ENCODE results near the gene ERGIC1.

Gene ERGIC1

DNA sequence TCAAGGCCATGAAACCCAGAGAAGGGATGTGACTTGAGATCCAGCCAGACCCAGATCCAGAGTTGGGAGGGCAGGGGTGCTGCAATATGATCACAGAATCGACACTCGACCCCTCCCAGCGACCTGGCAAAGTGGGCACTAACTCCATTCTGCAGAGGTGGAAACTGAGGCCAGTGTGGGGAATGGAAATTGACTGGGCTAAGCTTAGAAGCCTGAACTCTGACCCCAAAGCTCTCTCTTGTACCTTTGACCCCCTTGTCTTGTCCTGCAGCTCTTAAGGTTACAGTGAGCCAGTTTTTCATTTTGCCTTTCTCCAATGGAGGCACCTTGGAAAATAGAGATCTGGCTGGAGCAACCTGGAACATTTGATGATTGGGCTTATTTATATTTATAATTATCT lies 14.5 kb upstream of the ERGIC1 start:
- no peak overlapping the region for H3K27ac ChIP-seq (ENCODE audit: low read length)
- H3K36me3 ChIP-seq (ENCODE audit: control insufficient read depth in 1 of 2, insufficient read depth in 2 of 2, low read length in 2 of 2): no peaks in the 10 kb centered on the region
- H3K4me3 ChIP-seq (ENCODE audit: low read depth in 1 of 2, low read length in 2 of 2): no peak overlapping the region
- no peaks in the 10 kb centered on the region for H3K27me3 ChIP-seq (ENCODE audit: low read depth, low read length)
- peaks cover 0 to 6% of the 10 kb centered on the region in 2 donors for H3K4me1 ChIP-seq (ENCODE audit: control insufficient read depth in 1 of 2, insufficient read depth in 2 of 2, low read length in 2 of 2)
- no peaks in the 10 kb centered on the region for H3K9me3 ChIP-seq (ENCODE audit: control insufficient read depth in 1 of 2, low read length in 2 of 2)

DNA sequence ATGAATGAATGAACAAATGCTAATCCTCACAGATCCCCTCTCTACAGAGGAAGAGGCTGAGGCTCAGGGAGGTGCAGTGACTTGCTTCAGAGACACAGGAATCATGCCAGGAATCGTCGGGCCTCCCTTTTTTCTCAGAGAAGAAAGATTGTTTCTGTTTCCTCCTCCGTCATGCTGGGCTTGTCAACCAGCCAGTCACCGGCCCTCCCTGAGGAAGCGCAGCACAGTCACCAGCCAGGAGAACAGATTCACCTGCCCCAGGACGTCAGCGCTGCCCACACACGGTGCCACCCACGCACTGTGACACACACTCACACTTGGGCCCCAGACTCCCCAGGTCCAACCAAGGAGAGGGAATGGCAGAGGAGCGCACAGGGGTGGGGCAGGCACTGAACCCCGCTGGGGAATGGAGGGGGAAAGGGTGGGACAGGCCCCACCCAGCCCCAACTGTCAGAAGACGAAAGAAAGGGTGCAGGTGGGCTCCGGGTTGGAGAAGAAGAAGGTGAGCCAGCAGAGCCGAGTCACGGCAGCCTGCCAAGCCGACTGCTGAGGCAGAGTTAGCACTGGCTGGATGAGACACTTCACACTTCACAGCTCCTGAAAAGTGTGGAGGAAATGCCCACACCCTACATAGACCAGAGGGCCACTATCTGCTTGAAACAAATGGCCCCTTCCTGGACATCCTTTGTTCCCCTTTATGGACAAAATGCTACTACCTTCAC lies 13.8 kb upstream of the ERGIC1 start:
- Histone ChIP-seq H3K27me3 (ENCODE audit: low read depth, low read length) (no peaks in the 10 kb centered on the region), H3K27ac (ENCODE audit: low read length) (no peak overlapping the region), H3K4me1 (ENCODE audit: control insufficient read depth in 1 of 2, insufficient read depth in 2 of 2, low read length in 2 of 2) (peaks cover 0 to 6% of the 10 kb centered on the region in 2 donors), H3K36me3 (ENCODE audit: control insufficient read depth in 1 of 2, insufficient read depth in 2 of 2, low read length in 2 of 2) (no peaks in the 10 kb centered on the region), H3K9me3 (ENCODE audit: control insufficient read depth in 1 of 2, low read length in 2 of 2) (no peaks in the 10 kb centered on the region), H3K4me3 (ENCODE audit: low read depth in 1 of 2, low read length in 2 of 2) (no peak overlapping the region)

DNA sequence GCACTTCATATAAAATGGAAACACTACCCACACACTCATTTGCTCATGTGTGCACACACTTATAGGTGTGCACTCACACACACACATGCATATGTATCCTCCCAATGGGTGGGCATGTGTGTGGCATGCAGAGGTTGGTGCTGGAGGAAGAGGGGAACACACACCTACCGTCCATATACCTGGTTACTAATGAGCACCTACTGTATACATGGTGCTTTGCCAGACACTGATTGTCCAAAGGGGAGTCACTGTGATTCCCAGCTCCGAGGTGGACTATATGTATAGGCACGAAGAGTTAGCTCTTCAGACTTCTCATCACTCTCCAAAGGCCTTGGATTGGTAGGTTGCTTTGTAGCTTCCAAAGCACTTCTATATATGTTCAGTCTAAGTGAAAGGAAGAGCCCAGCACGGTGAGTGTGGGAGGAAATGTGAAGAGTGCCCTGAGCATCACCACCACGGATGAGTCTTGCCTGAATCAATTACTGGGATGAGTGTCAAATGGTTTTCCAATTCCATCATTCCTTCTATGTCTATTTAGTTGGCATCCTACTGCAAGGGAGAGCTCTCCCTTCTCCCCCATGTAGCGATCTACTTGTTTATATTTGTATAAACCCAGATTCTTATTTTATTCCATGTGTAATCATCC lies 12.6 kb upstream of the ERGIC1 start:
- no peak overlapping the region for H3K27ac ChIP-seq (ENCODE audit: low read length)
- peaks cover 0 to 6% of the 10 kb centered on the region in 2 donors for H3K4me1 ChIP-seq (ENCODE audit: control insufficient read depth in 1 of 2, insufficient read depth in 2 of 2, low read length in 2 of 2)
- H3K9me3 ChIP-seq (ENCODE audit: control insufficient read depth in 1 of 2, low read length in 2 of 2): peaks cover 4 to 6% of the 10 kb centered on the region in 2 donors
- no peak overlapping the region for H3K4me3 ChIP-seq (ENCODE audit: low read depth in 1 of 2, low read length in 2 of 2)
- H3K27me3 ChIP-seq (ENCODE audit: low read depth, low read length): no peaks in the 10 kb centered on the region
- no peaks in the 10 kb centered on the region for H3K36me3 ChIP-seq (ENCODE audit: control insufficient read depth in 1 of 2, insufficient read depth in 2 of 2, low read length in 2 of 2)

DNA sequence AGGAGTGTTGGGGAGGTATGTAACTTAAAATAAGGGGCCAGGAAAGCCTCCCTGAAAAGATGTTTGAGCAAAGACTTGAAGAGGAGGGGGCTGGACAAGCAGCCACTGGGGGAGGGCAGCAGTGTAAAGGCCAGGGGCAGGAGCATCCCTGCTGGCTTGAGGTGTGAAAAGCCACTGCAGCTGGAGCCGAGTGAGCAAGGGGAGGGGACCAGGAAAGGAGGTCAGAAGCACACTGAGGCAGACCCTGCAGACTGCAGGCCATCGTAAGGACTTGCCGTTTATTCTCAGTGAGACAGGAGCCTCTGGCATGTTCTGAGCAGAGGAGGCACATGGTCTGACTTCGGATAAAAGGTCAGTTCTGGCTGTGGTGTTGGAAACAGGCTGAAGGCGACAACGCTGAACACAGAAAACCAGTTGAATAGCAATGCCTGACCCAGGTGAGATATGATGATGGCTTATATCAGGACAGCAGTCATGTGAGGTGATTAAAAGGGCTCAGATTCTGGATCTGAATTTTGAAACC lies 10.2 kb upstream of the ERGIC1 start:
- Histone ChIP-seq H3K4me3 (ENCODE audit: low read depth in 1 of 2, low read length in 2 of 2) (no peak overlapping the region), H3K27me3 (ENCODE audit: low read depth, low read length) (no peaks in the 10 kb centered on the region), H3K27ac (ENCODE audit: low read length) (no peak overlapping the region), H3K4me1 (ENCODE audit: control insufficient read depth in 1 of 2, insufficient read depth in 2 of 2, low read length in 2 of 2) (peaks cover 0 to 6% of the 10 kb centered on the region in 2 donors), H3K9me3 (ENCODE audit: control insufficient read depth in 1 of 2, low read length in 2 of 2) (peaks cover 4 to 6% of the 10 kb centered on the region in 2 donors), H3K36me3 (ENCODE audit: control insufficient read depth in 1 of 2, insufficient read depth in 2 of 2, low read length in 2 of 2) (no peaks in the 10 kb centered on the region)

DNA sequence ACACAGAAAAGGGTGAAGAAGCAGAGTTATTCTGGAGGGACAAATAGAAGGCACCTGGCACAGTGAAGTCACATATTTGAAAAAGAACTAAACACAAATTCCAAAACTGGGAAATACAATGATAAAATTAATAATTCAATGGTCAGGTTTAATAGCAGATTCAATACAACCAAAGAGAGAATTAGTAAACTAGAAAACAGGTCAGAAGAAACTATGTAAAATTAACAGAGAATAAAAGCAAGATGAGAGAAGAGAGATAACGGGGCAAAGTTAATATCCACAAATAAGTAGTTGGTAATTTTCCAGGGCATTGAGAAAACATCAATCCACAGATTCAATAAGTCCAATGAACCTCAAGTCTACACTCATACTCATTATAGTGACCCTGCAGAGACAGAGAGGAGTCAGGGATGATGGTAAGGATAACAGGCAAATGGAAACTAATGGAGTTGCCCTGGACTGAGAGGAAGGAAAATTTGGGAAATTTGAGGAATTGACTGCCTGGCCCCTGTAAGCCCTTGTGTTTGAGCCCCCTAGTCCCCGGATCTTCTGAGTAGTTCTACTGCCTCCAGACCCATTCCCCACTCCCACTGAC lies 8.3 kb upstream of the ERGIC1 start:
- Histone ChIP-seq H3K27ac (ENCODE audit: low read length) (no peak overlapping the region), H3K4me3 (ENCODE audit: low read depth in 1 of 2, low read length in 2 of 2) (no peak overlapping the region), H3K4me1 (ENCODE audit: control insufficient read depth in 1 of 2, insufficient read depth in 2 of 2, low read length in 2 of 2) (no peaks in the 10 kb centered on the region), H3K36me3 (ENCODE audit: control insufficient read depth in 1 of 2, insufficient read depth in 2 of 2, low read length in 2 of 2) (no peaks in the 10 kb centered on the region), H3K27me3 (ENCODE audit: low read depth, low read length) (no peaks in the 10 kb centered on the region), H3K9me3 (ENCODE audit: control insufficient read depth in 1 of 2, low read length in 2 of 2) (peaks cover 4 to 6% of the 10 kb centered on the region in 2 donors)

DNA sequence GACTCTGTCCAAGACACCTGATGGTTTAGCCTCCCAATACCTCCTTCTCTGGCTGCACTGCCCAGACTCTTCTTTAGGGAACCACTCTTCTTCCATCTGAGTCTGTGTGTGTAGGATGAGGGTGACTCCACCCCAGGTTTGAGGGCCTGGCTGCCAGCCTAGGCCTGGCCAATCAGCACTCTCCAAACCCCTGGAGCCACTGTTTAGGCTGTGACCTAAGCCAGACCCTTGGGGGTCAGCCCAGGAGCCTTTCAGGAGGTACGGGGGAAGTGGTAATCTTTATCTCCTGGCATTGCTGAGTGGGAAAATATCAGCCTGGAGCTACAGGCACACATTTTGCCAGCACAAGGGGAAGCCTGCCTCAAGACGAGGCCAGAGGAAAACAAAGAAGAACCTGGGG lies 6.2 kb upstream of the ERGIC1 start:
- Histone ChIP-seq H3K27me3 (ENCODE audit: low read depth, low read length) (no peaks in the 10 kb centered on the region), H3K27ac (ENCODE audit: low read length) (no peak overlapping the region), H3K36me3 (ENCODE audit: control insufficient read depth in 1 of 2, insufficient read depth in 2 of 2, low read length in 2 of 2) (no peaks in the 10 kb centered on the region), H3K9me3 (ENCODE audit: control insufficient read depth in 1 of 2, low read length in 2 of 2) (peaks cover 4 to 6% of the 10 kb centered on the region in 2 donors), H3K4me3 (ENCODE audit: low read depth in 1 of 2, low read length in 2 of 2) (no peak overlapping the region), H3K4me1 (ENCODE audit: control insufficient read depth in 1 of 2, insufficient read depth in 2 of 2, low read length in 2 of 2) (no peaks in the 10 kb centered on the region)

DNA sequence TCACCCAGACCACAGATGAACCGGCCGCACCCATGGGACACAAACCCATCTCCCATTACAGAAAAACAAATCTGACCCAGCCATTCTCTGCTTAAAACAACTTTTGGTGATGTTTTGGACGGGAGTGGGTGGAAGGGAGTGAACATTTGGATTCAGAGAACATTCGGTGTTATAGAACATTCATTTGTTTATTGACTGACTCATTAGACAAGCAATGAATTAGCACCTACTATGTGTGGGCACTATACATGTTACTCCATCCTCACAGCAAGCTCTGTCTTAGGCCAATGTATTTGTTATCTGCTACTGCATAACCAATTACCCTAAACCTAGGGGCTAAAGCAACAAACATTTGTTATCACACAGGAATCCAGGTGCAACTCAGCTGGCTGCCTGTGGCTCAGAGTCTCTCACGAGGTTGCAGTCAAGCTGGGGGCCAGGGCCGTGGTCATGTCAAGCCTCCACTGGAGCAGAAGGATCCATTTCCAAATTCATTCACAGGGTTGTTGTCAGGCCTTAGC lies 5.1 kb upstream of the ERGIC1 start:
- peaks cover 4 to 6% of the 10 kb centered on the region in 2 donors for H3K9me3 ChIP-seq (ENCODE audit: control insufficient read depth in 1 of 2, low read length in 2 of 2)
- no peaks in the 10 kb centered on the region for H3K36me3 ChIP-seq (ENCODE audit: control insufficient read depth in 1 of 2, insufficient read depth in 2 of 2, low read length in 2 of 2)
- H3K4me1 ChIP-seq (ENCODE audit: control insufficient read depth in 1 of 2, insufficient read depth in 2 of 2, low read length in 2 of 2): no peaks in the 10 kb centered on the region
- no peak overlapping the region for H3K27ac ChIP-seq (ENCODE audit: low read length)
- H3K4me3 ChIP-seq (ENCODE audit: low read depth in 1 of 2, low read length in 2 of 2): no peak overlapping the region
- H3K27me3 ChIP-seq (ENCODE audit: low read depth, low read length): no peaks in the 10 kb centered on the region

DNA sequence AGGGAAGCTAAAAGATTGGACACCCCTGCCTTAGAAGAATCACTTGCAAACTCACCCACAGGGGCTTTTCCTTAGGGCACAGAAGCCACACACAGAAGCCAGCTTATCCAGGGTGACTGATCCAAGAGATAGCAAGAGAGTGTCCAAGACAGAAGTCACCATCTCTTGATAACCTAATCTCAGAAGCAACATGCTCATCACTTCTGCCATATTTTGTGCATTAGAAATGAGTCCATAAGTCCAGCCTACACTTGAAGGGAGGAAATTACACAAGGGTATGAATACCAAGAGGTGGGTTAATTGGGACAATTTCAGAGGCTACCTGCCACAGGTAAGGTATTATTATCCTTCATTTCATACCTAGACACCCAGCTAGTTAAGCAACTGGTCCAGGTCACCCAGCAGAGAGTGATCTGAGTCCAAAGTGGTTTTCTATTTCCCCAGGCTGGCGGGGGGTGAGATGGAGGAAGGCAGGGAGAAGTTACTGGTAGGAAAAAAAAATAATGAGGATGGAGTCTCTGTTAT lies 3.7 kb upstream of the ERGIC1 start:
- Histone ChIP-seq H3K4me1 (ENCODE audit: control insufficient read depth in 1 of 2, insufficient read depth in 2 of 2, low read length in 2 of 2) (peaks cover 4% of the 10 kb centered on the region in 2 donors), H3K27ac (ENCODE audit: low read length) (no peak overlapping the region), H3K4me3 (ENCODE audit: low read depth in 1 of 2, low read length in 2 of 2) (no peak overlapping the region), H3K27me3 (ENCODE audit: low read depth, low read length) (no peaks in the 10 kb centered on the region), H3K9me3 (ENCODE audit: control insufficient read depth in 1 of 2, low read length in 2 of 2) (peaks cover 3 to 6% of the 10 kb centered on the region in 2 donors), H3K36me3 (ENCODE audit: control insufficient read depth in 1 of 2, insufficient read depth in 2 of 2, low read length in 2 of 2) (no peaks in the 10 kb centered on the region)

DNA sequence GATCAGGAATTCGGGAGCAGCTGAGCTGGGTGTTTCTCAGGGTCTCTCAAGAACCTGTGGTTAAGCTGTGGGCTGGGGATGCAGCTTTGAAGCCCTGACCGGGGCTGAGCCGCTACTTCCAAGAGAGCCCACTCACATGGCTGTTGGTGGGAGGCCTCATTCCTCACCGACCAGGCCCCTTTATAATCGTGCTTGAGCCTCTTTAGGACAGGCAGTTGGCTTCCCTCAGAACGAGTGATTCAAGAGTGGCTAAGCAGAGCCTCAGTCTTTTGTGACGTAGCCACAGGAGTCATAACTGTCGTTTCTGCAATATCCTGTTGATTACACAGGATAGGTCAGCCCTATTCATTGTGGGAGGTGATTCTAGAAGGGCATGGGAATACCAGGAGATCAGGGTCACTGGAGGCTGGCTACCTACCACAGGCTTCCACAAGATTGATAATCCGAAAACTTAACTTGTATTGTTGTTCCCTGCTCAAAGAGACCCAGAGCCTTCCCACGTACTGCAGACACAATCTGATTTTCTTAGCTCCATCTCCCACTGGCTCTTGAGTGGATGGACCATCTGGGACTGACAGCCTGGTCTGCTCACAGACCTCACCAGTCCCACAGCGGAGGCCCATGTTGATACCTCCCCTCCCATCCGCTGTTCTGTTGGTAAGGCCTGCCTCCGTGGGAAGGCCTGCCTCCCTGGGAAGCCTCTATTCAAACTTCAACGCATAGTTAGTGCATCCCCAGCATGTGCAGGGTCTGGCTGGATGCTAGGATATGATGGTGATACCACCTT lies 3.0 kb upstream of the ERGIC1 start:
- H3K4me3 ChIP-seq (ENCODE audit: low read depth in 1 of 2, low read length in 2 of 2): no peak overlapping the region
- H3K4me1 ChIP-seq (ENCODE audit: control insufficient read depth in 1 of 2, insufficient read depth in 2 of 2, low read length in 2 of 2): peaks cover 9 to 12% of the 10 kb centered on the region in 2 donors
- H3K27ac ChIP-seq (ENCODE audit: low read length): no peak overlapping the region
- no peaks in the 10 kb centered on the region for H3K27me3 ChIP-seq (ENCODE audit: low read depth, low read length)
- H3K9me3 ChIP-seq (ENCODE audit: control insufficient read depth in 1 of 2, low read length in 2 of 2): peaks cover 0 to under 1% of the 10 kb centered on the region in 2 donors
- H3K36me3 ChIP-seq (ENCODE audit: control insufficient read depth in 1 of 2, insufficient read depth in 2 of 2, low read length in 2 of 2): no peaks in the 10 kb centered on the region

DNA sequence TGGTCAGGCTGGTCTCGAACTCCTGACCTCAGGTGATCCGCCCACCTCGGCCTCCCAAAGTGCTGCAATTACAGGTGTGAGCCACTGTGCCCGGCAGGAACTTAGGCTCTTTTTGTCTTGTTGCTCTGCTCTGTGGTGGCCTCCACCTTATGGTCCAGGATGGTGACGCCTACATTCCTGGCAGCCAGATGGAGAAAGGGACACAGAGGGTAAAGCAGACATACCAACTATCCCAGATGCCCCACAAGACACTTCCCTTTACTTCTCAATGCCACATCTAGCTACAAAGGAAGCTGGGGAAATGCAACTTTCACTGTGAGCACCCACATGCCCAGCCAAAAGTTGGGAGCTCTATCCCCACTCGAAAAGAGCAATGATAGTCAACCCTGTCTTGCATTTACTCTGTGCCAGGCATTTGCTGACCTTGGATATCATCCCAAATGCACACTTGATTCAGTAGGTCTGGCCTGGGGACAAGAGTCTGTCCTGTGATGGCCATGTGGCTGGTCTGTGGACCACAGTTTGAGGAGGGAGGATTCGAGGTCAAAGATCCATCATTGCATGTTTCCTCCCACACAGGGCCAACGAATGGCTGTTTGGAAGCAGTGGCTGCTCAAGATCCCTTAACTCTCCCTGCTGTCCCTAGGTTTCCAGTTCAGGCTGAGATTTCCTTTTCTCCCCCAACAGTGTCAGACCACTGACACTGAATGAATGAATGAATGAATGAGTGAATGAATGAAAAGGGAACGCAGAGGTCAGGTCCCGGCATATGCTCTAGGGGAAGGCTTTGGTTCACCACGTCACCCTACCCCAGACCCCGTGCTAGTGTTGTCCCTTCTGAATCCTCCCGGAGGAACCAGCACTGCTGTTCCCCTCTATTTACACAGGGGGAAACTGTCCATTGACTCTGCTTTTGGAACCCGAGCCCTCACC lies 1.4 kb upstream of the ERGIC1 start:
- Histone ChIP-seq H3K36me3 (ENCODE audit: control insufficient read depth in 1 of 2, insufficient read depth in 2 of 2, low read length in 2 of 2) (no peaks in the 10 kb centered on the region), H3K9me3 (ENCODE audit: control insufficient read depth in 1 of 2, low read length in 2 of 2) (no peaks in the 10 kb centered on the region), H3K4me1 (ENCODE audit: control insufficient read depth in 1 of 2, insufficient read depth in 2 of 2, low read length in 2 of 2) (peaks cover 23 to 26% of the 10 kb centered on the region in 2 donors), H3K27ac (ENCODE audit: low read length) (peak overlapping the region; percentile 46), H3K4me3 (ENCODE audit: low read depth in 1 of 2, low read length in 2 of 2) (no peak overlapping the region), H3K27me3 (ENCODE audit: low read depth, low read length) (no peaks in the 10 kb centered on the region)
